CD4-positive, alpha-beta T cell treated with Interferon gamma for 1 hour (primary cell): ENCODE results near the gene OCIAD1.
"Not testable (repeated sequence)": the region's sequence is repeated elsewhere in the genome, so short reads cannot be mapped to it uniquely, and the experiment has no call there.

Source experiments
- DNase-seq: peaks from one replicate; pipeline ENCODE4 v3.0.0-alpha.2; 2020

Gene OCIAD1

DNA sequence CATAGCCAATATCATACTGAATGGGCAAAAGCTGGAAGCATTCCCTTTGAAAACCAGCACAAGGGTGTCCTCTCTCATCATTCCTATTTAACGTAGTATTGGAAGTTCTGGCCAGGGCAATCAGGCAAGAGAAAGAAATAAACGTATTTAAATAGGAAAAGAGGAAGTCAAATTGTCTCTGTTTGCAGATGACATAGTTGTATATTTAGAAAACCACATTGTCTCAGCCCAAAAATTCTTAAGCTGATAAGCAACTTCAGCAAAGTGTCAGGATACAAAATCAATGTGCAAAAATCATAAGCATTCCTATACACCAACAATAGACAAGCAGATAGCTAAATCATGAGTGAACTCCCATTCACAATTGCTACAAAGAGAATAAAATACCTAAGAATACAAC is 9.5 kb upstream of the OCIAD1 start:
- DNase-seq, result not testable (repeated sequence)

DNA sequence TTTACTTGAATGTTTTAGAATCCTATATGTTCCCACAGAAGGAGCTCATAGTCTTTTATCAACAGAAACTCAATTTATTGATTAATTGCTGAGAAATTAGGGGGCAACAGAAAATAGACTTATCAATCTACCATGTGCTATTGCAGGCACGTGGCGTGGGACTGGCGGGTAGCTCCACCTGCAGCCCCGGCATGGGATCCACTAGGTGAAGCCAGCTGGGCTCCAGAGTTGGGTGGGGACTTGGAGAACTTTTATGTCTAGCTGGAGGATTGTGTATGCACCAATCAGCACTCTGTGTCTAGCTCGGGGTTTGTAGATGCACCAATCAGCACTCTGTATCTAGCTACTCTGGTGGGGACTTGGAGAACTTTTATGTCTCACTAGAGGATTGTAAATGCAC is 3.3 kb upstream of the OCIAD1 start:
- no peak for DNase-seq

DNA sequence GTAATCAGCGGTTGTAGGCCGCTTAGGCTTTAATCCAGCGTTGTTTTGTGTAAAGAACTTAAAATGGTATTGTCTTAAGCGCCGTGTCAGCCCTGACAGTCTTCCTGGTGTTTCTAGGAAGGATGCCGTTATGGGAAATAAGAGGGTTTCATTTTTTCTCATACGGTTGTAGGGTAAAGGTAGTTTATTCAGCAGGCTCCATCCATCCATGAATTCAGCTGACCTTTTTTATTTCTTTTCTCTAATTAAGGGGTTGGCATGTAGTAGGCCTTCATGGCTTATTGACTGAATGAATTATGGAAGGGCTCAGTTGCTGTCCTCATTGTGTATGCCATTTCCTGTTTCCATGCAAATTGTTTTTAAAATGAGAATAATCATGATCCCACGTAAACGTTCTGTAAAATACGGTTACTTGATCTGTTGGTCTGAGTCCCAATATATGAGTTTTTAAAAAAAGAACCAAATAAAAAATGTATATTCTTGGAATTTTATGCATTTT is 693 bp downstream of the OCIAD1 start:
- DNase-seq, result no peak

DNA sequence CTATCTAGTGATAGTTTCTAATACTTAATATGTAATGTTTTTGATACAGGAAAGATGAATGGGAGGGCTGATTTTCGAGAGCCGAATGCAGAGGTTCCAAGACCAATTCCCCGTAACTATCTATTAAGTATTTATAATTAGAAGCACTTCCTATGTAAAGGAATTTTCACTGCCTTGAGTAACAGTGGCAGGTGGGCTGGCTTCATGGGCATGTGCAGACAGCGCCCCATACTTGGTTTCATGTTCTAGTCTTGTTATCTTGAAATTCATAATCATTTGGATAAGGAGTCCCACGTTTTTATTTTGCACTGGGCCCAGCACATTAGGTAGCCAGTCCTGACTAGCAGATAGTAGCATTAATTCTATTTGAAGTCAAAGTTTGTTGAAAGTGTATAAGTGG is 1.7 kb downstream of the OCIAD1 start:
- no peak for DNase-seq

DNA sequence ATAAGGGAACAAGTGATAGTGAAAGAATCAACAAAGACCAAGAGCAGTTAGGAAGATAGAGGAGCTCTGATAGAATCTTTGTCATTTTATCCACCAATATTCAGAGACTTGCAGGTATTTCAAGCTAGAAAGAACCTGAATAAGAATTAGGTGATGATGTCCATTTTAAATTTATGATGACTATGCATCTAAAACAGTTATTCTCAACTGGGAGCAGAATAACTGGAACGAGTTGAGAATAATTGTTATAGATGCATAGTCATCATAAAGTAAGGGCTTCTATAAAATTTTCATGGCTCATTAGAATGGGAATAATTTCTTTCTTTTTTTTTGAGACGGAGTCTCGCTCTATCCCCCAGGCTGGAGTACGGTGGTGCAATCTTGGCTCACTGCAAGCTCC is 5.8 kb downstream of the OCIAD1 start:
- no peak for DNase-seq

DNA sequence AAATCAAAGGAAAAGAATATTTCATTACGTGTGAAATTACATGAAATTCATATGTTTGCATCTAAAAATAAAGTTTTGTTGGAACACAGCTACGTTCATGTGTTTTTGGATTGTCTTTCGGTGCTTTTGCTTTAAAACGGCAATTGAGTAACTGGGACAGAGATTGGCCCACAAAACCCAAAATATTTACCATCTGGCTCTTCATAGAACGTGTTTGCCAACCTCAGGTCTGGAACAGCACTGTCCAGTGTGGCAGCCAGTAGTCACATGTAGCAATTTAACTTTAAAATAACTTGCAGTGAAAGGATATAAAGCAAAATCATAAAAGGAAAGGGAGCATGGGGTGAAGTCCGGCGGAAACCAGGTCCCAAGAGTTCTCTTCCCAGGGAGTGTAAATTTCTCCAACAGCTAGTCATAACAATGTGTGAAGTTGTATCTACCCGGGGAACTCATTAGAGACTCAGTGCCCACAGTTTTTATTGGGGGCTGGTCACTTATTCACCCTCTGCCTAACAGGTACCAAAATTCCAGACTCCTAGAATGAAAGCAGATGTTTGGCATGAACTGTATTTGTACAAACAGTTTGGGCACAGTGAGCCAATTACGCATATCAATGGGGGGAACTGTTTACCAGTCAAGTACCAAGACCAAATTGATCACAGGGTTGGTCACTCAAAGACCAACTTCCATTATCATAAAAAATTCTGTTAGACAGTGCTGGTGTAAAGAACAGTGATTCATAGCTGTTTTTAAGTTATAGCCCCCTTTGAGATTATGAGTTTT is 10.3 kb downstream of the OCIAD1 start:
- DNase-seq, result no peak

DNA sequence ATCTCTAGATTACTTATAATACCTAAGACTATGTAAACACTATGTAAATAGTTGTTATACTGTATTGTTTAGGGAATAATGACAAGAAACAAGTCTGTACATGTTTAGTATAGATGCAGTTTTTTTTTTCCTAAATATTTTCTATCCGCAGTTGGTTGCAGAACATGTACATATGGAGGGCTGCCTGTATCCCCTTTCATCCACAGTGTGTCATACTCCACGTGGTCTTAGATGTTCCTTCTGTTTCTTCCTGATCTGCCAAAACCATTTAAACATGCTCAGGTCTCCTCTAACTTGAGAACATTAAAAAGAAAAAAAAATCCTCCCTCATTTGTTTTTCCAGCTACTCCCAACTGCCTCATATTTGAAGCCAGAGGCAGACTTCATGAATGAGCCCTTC is 14.0 kb downstream of the OCIAD1 start:
- no peak for DNase-seq

DNA sequence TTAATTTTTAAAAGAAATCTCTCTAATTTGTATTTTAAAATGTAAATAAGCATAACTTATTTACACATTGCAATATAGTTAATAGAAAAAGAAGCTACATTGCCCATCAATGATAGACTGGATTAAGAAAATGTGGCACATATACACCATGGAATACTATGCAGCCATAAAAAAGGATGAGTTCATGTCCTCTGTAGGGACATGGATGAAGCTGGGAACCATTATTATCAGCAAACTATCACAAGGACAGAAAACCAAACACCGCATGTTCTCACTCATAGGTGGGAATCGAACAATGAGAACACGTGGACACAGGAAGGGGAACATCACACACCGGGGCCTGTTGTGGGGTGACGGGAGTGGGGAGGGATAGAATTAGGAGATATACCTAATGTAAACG is 17.9 kb downstream of the OCIAD1 start:
- DNase-seq, result not testable (repeated sequence)

DNA sequence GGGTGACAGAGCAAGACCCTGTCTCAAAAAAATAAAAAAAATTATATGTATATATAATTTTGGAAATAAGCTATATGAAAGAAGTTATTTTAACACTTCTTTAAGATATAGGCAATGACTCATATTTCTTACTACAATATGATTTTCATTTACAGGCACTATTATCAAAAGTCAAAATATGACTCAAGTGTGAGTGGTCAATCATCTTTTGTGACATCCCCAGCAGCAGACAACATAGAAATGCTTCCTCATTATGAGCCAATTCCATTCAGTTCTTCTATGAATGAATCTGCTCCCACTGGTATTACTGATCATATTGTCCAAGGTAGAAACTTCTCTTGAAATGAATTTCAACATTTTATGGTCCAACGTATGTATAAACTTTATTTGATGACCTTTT is 20.8 kb downstream of the OCIAD1 start:
- no peak for DNase-seq

DNA sequence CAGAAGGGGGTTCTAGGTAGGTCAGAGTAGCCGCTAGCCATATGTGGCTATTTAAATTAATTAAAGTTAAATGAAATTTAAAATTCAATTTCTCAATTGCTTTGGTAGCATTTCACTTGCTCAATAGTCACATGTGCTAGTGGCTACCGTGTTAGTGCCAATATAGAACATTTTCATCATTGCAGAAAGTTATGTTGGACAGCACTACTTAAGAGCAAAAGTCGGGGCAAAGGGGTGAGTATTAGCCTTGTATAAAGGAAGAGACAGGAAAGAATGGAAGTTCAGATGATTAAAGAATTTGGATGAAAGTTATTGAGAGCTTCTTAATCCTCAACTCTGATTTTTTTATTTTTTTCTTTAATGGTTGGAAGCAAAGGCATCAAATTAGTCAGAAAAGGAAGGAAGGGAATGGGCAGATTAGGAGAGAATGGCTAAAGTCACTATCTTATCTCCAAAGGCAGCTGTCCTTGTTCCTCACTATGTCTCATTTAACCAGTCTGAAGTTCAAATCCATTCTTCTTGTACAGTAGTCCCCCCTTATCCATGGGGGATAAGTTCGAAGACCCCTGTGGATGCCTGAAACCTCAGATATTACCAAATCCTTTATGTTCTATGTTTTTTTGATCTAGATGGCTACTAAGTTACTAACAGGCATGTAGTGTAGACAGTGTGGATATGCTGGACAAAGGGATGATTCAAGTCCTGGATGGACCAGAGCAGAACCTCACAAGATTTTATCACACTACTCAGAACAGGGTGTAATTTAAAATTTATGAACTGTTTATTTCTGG is 22.9 kb downstream of the OCIAD1 start:
- no peak for DNase-seq

DNA sequence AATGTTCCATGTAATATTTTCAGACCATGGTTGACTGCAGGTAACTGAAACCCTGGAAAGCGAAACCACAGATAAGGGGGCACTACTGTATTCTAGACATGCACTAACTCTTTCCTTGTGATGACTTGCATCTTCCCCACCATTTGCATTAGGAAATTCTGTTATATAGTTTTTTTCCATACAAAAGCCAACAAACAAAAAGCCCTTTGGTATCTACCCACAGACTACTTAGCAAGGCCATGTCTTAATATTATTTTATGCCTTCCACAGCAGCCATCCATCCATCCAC is 23.5 kb downstream of the OCIAD1 start:
- no peak for DNase-seq

DNA sequence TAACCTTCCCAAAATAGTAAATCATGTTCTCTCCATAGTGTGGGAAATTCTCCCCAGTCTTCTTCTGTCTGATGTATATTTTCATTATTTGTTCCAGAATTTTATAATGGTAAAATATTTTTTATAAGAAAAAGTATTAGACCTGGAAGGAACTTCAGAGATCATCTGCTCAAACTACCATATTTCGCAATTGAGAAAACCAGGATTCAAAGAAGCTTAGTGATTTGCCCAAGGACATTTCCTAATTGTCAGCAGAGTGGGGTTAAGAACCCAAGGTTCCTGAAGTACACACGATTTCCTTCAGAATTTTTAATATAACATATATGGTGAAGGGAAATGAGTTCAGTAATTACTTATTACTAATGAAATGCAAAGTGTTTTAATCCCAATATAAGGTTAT is 24.1 kb downstream of the OCIAD1 start:
- DNase-seq, result no peak

DNA sequence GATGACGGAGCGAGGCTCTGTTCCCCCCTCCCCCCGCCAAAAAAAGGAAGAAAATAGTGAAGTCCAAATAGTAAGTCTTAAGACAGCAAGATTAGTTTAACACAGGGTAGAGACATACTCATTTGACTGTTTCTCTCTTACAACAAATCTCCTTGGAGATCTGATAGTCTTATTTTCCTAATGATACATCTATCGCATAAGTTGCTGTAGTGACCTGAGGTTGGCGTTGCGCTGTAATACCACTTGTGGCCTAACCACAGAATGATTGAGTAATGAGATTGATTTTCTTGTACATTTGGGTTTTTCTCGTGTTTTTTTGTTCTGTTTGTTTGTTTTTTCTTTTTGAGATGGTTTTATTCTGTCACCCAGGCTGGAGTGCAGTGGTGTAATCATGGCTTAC is 27.2 kb downstream of the OCIAD1 start:
- DNase-seq, result no peak

DNA sequence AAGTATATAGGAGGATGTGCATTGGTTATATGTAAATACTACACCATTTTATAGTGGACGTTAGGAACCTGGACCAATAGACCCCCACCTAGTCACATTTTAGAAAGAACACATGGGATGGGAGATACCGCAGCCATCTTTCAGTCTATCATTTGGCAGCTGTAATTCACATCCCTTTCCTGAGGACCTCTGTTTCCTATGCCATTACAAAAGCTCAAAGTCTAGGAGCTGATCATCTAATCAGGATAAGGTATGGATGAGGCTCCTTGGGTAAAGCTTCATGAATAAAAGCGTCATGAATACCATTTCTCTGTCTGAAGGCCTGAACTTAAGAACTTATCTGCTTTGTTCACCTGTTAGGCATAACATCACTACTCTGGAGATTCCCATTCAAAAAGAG is 31.1 kb downstream of the OCIAD1 start:
- no peak for DNase-seq

DNA sequence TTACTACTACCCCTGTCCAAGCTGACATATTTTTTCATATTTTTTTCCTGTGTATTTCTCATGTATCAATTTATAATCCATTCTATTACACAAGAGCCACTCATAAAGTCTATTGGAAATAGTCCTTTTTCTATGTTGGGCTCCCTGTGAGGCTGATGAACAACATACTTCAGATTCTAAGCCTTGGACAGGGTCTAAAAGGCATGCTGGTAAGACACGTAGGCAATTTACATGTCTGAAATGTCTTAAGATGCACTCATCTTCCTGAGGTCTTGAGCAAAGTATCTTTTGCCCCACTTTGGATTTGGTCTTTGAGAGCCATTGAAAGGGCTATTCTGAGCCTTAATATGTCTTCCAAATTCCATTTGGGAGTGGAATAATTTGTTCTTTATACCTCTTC is 31.8 kb downstream of the OCIAD1 start:
- DNase-seq, result no peak

DNA sequence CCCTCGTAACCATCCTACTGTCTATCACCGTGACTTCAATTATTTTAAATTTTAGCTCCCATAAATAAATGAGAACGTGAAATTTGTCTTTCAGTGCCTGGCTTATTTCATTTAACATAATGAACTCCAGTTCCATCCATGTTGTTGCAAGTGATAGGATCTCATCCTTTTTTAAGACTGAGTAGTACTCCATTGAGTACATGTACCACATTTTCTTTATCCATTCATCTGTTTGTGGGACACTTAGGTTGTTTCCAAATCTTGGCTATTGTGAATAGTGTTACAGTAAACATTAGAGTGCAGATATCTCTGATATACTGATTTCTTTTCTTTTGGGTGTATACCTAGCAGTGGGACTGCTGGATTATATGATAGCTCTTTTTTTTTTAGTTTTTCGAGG is 32.8 kb downstream of the OCIAD1 start:
- DNase-seq, result no peak

DNA sequence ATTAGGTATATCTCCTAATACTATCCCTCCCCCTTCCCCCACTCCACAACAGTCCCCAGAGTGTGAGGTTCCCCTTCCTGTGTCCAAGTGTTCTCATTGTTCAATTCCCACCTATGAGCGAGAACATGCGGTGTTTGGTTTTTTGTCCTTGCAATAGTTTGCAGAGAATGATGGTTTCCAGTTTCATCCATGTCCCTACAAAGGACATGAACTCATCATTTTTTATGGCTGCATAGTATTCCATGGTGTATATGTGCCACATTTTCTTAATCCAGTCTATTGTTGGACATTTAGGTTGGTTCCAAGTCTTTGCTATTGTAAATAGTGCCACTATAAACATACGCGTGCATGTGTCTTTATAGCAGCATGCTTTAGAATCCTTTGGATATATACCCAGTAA is 33.8 kb downstream of the OCIAD1 start:
- DNase-seq, result not testable (repeated sequence)

DNA sequence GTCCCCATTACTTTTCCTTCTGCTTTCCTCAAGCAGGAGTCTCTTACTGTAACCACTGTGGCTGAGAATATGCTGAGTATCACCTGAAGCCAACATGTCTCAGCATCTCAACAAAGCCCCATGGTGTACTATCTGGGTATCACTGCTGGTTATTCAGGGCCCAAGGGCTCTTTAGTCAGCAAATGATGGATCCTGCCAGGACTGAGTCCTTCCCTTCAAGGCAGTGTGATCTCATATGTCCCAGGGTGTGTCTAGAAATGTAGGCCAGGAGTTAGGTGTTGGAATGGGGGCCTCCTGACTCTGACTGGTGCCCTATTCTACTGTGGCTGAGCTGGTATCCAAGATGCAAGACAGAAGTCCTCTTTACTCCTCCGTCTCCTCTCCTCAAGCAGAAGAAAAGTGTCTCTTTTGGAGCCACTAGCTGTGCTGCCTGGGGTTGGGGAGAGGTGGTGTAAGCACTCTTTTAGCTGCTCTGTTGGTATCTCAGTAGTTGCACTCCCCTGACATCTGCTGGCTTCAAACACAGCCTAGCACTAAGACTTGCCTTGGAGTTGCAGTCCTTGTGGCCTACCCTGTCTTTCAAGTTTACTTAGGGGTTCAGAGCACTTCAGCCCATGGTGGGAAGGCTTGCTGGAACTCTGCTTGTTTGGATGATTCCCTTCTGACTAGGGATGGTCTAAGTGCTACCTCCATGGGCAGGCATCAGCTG is 47.1 kb downstream of the OCIAD1 start:
- DNase-seq, result no peak

DNA sequence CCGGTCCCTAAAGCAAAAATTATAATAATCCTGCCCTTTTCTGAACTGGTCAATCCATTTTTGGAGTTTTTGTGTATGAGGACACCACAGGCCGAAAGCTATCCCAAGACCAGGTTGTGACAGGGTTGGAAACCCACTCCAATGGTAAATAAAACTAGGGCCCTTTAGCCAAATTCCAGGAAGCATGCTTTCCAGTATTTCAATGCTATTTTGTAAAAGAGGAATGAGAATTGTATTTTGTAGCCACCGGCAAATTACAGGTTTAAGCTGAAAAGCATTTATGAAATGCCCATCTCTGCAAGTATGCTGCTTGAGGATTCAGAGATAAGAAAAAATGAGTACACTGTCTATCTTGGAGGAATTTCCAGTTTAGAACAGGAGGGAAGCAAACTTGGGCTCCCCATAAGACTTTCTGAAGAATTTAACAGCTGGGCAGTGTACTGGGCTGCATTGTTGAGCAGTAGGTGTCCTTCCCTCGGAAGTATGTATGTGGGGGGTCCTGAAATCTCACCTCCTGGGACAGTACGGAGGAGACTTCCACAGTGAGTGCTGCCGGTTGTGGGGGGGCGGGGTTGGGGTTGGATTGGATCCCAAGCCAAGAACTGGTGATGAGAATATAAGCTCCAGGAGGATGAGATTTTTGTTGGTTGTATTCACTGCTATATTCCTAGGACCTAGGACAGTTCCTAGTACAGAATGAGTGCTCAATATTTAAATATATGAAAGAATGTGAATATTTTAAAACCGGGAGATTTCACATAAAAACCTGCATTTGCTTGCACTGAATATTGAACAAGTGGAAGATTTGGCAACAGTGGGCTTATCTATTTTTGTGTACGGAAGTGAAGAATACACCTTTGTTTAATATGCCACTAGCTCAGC is 48.9 kb downstream of the OCIAD1 start:
- no peak for DNase-seq

DNA sequence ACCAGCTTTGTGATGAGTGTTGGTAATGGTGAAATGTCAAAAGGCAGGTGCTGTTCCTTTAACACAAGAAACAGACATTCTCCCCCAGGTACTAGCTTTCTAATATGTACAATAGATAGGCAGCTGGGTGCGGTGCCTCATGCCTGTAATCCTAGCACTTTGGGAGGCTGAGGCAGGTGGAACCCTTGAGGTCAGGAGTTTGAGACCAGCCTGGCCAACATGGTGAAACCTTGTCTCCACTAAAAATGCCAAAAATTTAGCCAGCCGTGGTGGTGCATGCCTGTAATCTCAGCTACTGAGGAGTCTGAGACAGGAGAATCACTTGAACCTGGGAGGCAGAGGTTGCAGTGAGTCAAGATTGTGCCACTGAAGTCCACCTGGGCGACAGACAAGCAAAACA is 50.8 kb downstream of the OCIAD1 start:
- not testable (repeated sequence) for DNase-seq

DNA sequence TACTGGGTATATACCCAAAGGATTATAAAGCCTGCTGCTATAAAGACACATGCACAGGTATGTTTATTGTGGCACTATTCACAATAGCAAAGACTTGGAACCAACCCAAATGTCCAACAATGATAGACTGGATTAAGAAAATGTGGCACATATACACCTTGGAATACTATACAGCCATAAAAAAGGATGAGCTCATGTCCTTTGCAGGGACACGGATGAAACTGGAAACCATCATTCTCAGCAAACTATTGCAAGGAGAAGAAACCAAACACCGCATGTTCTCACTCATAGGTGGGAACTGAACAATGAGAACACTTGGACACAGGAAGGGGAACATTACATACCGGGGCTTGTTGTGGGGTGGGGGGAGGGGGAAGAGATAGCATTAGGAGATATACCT is 58.9 kb downstream of the OCIAD1 start:
- not testable (repeated sequence) for DNase-seq

DNA sequence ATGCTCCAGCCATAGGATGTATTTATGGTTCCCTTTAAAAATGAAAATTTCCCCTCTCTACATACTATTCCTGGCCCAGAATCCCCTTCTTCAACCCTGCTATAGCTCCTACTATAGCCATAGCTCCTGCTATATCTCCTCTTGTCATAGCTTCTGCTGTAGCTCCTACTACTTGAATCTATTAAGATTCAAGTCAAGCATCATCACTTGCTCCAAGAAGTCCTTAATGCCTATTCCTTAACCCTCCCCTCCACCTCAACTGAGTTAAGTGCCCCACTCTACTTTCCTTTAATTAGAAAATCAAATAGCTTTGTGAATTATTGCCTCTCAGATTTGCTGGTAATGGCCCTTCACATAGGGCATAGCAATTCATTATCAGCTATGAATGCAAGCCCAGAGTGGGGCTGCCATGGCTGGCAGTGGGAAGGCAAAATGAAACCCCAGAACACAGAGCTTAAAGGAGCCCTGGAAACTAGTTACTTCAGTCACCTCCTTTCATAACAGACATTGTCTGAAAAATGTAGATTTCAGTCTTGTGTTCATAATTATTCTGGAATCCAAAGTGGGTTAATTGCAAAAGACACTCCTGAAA is 60.2 kb downstream of the OCIAD1 start:
- DNase-seq, result no peak
